Measurements from ENCODE around the gene ZNF543.

DNA sequence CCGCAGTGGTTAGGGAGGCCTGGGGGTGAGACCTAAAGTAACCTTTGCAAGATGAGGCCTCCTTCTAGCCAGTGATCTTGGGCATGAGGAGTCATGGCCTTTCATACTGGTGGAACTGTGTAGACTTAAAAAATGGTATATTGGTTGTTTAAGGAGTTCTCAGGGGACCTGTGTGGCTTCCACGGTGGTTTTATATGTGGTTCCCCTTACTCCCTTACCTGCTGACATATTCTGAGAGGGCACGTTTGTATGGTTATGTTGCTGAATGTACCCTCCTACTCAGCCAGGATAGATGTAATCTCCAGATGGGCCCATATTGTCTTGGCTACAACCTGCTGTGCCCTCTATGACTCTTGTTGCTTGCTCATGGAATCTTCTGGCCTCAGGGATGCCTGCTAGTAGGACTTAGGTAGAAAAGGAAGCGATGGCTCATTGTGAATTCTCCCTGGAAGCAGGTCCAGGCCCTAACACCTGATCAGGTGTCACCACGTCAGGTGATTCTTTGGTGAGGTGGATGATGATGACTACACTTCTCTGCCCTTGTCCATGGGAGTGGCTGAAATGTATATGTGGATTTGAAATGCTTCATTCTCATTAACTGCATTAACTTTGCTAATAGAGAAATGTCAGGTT is 38.1 kb upstream of the ZNF543 start:
- TF ChIP-seq, protein P1, sequence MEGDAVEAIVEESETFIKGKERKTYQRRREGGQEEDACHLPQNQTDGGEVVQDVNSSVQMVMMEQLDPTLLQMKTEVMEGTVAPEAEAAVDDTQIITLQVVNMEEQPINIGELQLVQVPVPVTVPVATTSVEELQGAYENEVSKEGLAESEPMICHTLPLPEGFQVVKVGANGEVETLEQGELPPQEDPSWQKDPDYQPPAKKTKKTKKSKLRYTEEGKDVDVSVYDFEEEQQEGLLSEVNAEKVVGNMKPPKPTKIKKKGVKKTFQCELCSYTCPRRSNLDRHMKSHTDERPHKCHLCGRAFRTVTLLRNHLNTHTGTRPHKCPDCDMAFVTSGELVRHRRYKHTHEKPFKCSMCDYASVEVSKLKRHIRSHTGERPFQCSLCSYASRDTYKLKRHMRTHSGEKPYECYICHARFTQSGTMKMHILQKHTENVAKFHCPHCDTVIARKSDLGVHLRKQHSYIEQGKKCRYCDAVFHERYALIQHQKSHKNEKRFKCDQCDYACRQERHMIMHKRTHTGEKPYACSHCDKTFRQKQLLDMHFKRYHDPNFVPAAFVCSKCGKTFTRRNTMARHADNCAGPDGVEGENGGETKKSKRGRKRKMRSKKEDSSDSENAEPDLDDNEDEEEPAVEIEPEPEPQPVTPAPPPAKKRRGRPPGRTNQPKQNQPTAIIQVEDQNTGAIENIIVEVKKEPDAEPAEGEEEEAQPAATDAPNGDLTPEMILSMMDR (IDR thresholded peaks at IDR 0.05; ENCODE audit: low read length), result no peak
- no peak for TF ChIP-seq EZH2 (IDR thresholded peaks at IDR 0.05; ENCODE audit: borderline replicate concordance, low read length)

All from OCI-LY1 (cell line).